Upper lobe of right lung (tissue), 1 donor: Measurements from ENCODE around the gene KCNQ1OT1. TPM values are rescaled to one million over a fixed set of nuclear protein-coding genes. Genes with fewer than 3 reads are reported as not detected.

ENCODE experiments used
- ATAC-seq: fragments of 200-7000 bp; cut with Tn5 transposase; one replicate; pipeline ENCODE4 v1.9.1; 2020; ENCODE audit warnings: mild to moderate bottlenecking, moderate library complexity
- DNase-seq: peaks from one replicate; pipeline ENCODE4 v3.0.0-alpha.2; 2020
- H3K27ac ChIP-seq: fragments of 200-600 bp; one replicate; pipeline ENCODE4 v1.8.0; 2022
- H3K27me3 ChIP-seq: fragments of 200-600 bp; one replicate; pipeline ENCODE4 v1.8.0; 2022; ENCODE audit warnings: mild to moderate bottlenecking
- H3K36me3 ChIP-seq: fragments of 200-600 bp; one replicate; pipeline ENCODE4 v1.8.0; 2022
- H3K4me1 ChIP-seq: fragments of 200-600 bp; one replicate; pipeline ENCODE4 v1.8.0; 2022
- H3K4me3 ChIP-seq: fragments of 200-600 bp; one replicate; pipeline ENCODE4 v1.8.0; 2022; ENCODE audit warnings: mild to moderate bottlenecking
- H3K9me3 ChIP-seq: fragments of 200-600 bp; one replicate; pipeline ENCODE4 v1.8.0; 2022
- intact Hi-C: fragments of 100-400 bp; cut with DNase I; formaldehyde crosslinking; loops from one replicate; pipeline ENCODE4 v1.11.0; 2022
- total RNA-seq: library from RNA; stranded (reverse); fragmentation: NEBNext Ultra II Directional; extraction: Animal tissue kit (Norgen Biotek cat#: 25700); gene quantifications from one replicate; pipeline ENCODE4 v1.2.1, GENCODE V29; 2021
- TF ChIP-seq, protein P1 (sequence below): fragments of 200-600 bp; IDR thresholded peaks from one replicate; pipeline ENCODE4 v1.8.0; 2022; ENCODE audit warnings: antibody characterized with exemption
- donor health status: DM: no; HTN: yes; CAD: no; lungs with severe emphysema.

Gene KCNQ1OT1
- total RNA-seq, 1 donor from 2014 or later, result 2.0 TPM

DNA sequence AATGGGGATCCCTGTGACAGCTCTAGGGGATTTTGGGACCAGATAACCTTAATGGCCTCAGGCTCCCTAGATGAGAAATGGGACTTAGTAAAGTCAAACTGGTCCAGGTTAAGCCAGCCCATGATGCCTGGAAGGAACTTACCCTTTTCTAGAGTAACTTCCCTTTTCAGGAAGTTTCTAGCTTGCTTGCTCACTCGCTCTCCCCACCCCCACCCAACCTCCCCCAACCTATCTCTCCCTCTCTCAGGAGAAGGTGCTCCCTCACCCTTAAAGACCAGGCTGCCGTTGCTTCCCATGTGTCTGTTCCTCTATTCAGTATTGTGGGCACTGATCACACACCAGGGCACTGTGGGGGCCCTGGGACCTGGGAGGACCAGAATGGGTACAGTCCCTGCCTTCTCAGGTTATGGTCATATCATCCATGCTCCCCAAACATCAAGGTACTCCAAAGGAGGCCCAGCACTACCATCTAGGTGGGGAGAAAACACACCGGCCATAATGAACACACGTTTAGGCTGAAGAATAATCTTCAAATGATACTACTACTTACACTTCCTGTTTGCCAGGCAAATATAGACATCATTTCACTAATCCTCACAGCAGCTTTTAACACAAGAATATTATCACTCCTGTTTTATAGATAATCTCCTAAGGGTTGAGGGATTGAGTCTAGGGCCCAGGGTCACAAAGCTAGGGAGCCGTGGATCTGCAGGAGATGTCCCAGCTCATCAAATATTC, 18.2 kb downstream of the KCNQ1OT1 start:
- intact Hi-C loops, result no loop called here
- no peak overlapping the region for H3K27ac ChIP-seq
- TF ChIP-seq, protein P1, sequence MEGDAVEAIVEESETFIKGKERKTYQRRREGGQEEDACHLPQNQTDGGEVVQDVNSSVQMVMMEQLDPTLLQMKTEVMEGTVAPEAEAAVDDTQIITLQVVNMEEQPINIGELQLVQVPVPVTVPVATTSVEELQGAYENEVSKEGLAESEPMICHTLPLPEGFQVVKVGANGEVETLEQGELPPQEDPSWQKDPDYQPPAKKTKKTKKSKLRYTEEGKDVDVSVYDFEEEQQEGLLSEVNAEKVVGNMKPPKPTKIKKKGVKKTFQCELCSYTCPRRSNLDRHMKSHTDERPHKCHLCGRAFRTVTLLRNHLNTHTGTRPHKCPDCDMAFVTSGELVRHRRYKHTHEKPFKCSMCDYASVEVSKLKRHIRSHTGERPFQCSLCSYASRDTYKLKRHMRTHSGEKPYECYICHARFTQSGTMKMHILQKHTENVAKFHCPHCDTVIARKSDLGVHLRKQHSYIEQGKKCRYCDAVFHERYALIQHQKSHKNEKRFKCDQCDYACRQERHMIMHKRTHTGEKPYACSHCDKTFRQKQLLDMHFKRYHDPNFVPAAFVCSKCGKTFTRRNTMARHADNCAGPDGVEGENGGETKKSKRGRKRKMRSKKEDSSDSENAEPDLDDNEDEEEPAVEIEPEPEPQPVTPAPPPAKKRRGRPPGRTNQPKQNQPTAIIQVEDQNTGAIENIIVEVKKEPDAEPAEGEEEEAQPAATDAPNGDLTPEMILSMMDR, result no peak

DNA sequence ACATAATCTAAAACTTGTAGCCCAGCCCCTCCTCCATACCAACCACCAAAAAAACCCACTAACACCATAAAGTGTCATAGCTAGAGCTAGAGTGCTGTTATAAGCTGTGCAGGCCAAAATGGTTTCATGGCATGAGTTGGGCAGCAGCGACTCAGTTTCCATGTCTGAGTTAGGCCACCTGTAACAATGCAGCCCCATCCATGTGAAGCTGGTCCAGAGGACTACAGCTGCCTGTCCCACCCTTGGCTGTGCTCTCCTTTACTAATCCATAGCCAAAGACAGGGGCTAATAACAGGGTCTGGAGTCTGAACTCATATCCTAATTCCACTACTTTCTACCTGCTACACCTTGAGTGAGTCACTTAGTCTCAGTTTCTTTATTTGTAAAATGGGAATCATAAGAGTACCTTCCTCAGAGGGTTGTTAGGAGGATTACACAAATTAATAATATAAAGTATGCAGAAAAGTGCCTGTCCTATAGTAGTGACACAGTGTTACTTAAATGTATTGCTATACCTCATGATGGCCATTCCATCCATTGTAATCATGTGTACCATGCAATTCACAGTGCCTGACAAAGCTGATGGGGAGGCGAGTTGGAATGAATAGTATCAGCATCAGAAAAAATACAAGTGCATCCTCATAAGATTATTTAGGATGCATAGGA, 20.6 kb downstream of the KCNQ1OT1 start:
- peaks cover 13% of the 10 kb centered on the region for H3K4me1 ChIP-seq
- no peaks in the 10 kb centered on the region for H3K27me3 ChIP-seq
- TF ChIP-seq, protein P1, result no peak
- intact Hi-C loops, result no loop called here
- DNase-seq, result no peak
- H3K4me3 ChIP-seq, result no peak overlapping the region
- no peak for ATAC-seq
- H3K36me3 ChIP-seq, result no peaks in the 10 kb centered on the region
- no peak overlapping the region for H3K27ac ChIP-seq
- no peaks in the 10 kb centered on the region for H3K9me3 ChIP-seq

More for the DNA sequence above, 18.2 kb downstream of the KCNQ1OT1 start:
- no peak overlapping the region for H3K4me3 ChIP-seq
- H3K9me3 ChIP-seq, result no peaks in the 10 kb centered on the region
- no peak for DNase-seq
- no peaks in the 10 kb centered on the region for H3K27me3 ChIP-seq
- no peak for ATAC-seq
- H3K4me1 ChIP-seq, result no peaks in the 10 kb centered on the region
- H3K36me3 ChIP-seq, result no peaks in the 10 kb centered on the region

DNA sequence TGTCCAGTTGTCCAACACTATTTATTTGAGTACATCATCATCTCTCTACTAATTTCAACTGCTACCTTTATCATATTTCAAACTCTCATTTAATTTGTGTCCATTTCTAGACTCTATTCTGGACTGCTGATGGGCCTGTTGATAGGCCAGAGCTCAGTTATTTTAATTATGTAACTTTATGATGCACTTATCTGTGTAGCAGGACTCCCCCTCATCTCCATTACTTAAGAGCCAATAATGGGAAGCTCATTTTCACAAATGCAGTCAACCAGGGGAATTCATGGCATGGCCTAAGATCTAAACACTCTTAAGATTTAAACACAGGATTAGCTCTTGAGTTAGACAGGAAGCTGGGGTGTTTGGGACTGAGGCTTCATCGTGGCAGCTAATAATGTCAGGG, 21.4 kb downstream of the KCNQ1OT1 start:
- Histone ChIP-seq H3K27ac (no peak overlapping the region), H3K9me3 (no peaks in the 10 kb centered on the region), H3K36me3 (no peaks in the 10 kb centered on the region), H3K27me3 (no peaks in the 10 kb centered on the region), H3K4me1 (peaks cover 13% of the 10 kb centered on the region), H3K4me3 (no peak overlapping the region)
- intact Hi-C loops, result no loop called here
- no peak for ATAC-seq
- TF ChIP-seq, protein P1, result no peak
- no peak for DNase-seq

DNA sequence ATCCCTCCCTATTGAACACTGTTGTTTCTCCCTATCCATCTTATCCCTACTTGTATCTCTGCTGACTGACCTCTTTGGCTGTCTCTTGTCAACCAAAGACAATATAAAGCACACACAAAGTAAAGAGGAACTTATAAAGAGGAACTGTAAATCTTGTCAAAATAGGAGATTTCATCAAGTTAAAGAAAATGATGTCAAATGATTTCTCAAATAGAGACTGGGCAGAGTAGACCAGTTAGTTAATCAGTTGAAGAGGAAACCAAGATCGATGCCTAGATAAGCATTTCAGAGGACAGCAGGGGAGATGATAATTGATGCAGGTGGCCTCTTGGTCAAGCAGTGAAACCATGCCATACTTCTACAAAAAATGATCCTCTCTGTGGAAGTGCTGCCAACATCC, 22.7 kb downstream of the KCNQ1OT1 start:
- no peak for DNase-seq
- H3K36me3 ChIP-seq, result no peaks in the 10 kb centered on the region
- no peak overlapping the region for H3K4me3 ChIP-seq
- no peak overlapping the region for H3K27ac ChIP-seq
- peak; percentile 57 for ATAC-seq
- H3K4me1 ChIP-seq, result peaks cover 13% of the 10 kb centered on the region
- no peaks in the 10 kb centered on the region for H3K27me3 ChIP-seq
- TF ChIP-seq, protein P1, result no peak
- no peaks in the 10 kb centered on the region for H3K9me3 ChIP-seq
- intact Hi-C loops, result no loop called here

DNA sequence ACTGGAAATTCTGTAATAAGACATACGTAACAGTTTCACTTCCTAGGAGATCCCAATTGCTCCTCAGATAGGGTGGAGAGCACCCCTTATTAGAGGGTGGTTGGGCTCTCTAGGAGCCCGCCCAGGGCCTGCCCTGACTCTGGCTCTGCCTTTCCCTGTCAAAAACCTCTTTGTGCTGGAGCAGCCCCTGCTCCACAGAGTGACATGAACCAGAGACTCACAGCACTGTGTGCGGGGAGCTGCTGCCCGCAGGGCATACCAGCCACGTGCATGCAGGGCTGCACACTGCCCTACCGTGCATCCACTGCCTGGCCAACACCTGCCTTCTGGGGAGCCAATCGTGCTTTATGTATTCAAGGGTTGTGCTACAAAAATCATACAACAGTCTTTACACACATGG, 24.3 kb downstream of the KCNQ1OT1 start:
- Histone ChIP-seq H3K4me1 (peaks cover 13% of the 10 kb centered on the region), H3K4me3 (no peak overlapping the region), H3K36me3 (no peaks in the 10 kb centered on the region), H3K27me3 (no peaks in the 10 kb centered on the region), H3K27ac (no peak overlapping the region), H3K9me3 (no peaks in the 10 kb centered on the region)
- ATAC-seq, result no peak
- DNase-seq, result peak; percentile 29
- intact Hi-C loops, result no loop called here
- TF ChIP-seq, protein P1, result no peak
